Heart left ventricle (tissue), 16 donors: ENCODE results near the gene HS3ST2. TPM values are rescaled to one million over a fixed set of nuclear protein-coding genes. Genes with fewer than 3 reads are reported as not detected.

Experiments
- ATAC-seq, 4 donors: fragments of 200-7000 bp; cut with Tn5 transposase; one replicate each; pipeline ENCODE4 v1.9.1; 2020 to 2022; ENCODE audit warnings: moderate library complexity in 4 of 4, mild to moderate bottlenecking in 3 of 4, moderate number of reproducible peaks in 1 of 4
- DNase-seq, 5 donors: peaks; one replicate each; pipeline ENCODE4 v3.0.0-alpha.2; 2020
- H3K27ac ChIP-seq, 12 donors: fragments of 200-600 bp; sonication (generic) in 4 of 12; one replicate each; pipeline versions ENCODE4 v1.5.0 to v1.8.0; 2016 to 2022; ENCODE audit warnings: mild to moderate bottlenecking in 2 of 12
- H3K27me3 ChIP-seq, 9 donors: fragments of 200-600 bp; sonication (generic) in 2 of 9; one replicate each; pipeline versions ENCODE4 v1.5.1 to v1.8.0; 2016 to 2022; ENCODE audit warnings: mild to moderate bottlenecking in 3 of 9
- H3K36me3 ChIP-seq, 9 donors: fragments of 200-600 bp; sonication (generic) in 2 of 9; one replicate each; pipeline versions ENCODE4 v1.5.0 to v1.8.0; 2018 to 2022; ENCODE audit warnings: mild to moderate bottlenecking in 2 of 9
- H3K4me1 ChIP-seq, 12 donors: fragments of 200-600 bp; sonication (generic) in 4 of 12; one replicate each; pipeline versions ENCODE4 v1.5.0 to v1.8.0; 2016 to 2022; ENCODE audit warnings: mild to moderate bottlenecking in 3 of 12
- H3K4me3 ChIP-seq, 12 donors: fragments of 200-600 bp; sonication (generic) in 4 of 12; one replicate each; pipeline versions ENCODE4 v1.5.0 to v1.8.0; 2017 to 2022; ENCODE audit warnings: mild to moderate bottlenecking in 9 of 12, moderate library complexity in 4 of 12
- H3K9me3 ChIP-seq, 12 donors: fragments of 200-600 bp; sonication (generic) in 4 of 12; one replicate each; pipeline versions ENCODE4 v1.5.0 to v1.8.0; 2016 to 2022; ENCODE audit warnings: mild to moderate bottlenecking in 1 of 12
- CTCF ChIP-seq, 12 donors: fragments of 200-600 bp; sonication (generic) in 4 of 12; IDR thresholded peaks; one replicate each; pipeline versions ENCODE4 v1.5.0 to v1.8.0; 2018 to 2022; ENCODE audit warnings: antibody characterized with exemption in 12 of 12, mild to moderate bottlenecking in 5 of 12
- POLR2A ChIP-seq, 2 donors: fragments of 450-650 bp; IDR thresholded peaks; one replicate each; pipeline ENCODE4 v1.6.1; 2017; ENCODE audit warnings: antibody characterized with exemption in 2 of 2, mild to moderate bottlenecking in 2 of 2, moderate library complexity in 2 of 2
- WGBS, 4 donors: extraction: QIAGEN DNeasy Blood & Tissue Kit in 2 of 4; methylation state at CpG; one replicate each; pipeline versions ENCODE4 v1.1.5 to v1.1.7; 2013 to 2018; 5-methylcytosine and 5-hydroxymethylcytosine counted together
- intact Hi-C, 10 donors: fragments of 100-400 bp; cut with DNase I; formaldehyde crosslinking; loops; one replicate each; pipeline versions ENCODE4 v1.11.1 to v1.14.2; 2022
- polyA plus RNA-seq, 2 donors: library from polyadenylated mRNA; stranded (reverse); fragments of 200-250 nt; gene quantifications; one replicate each; pipeline ENCODE4 v1.2.3, GENCODE V29; 2013
- total RNA-seq, 9 donors: library from RNA; depleted of rRNA in 2 of 9; stranded (reverse); fragments of >200 nt in 2 of 9; fragmentation: NEBNext Ultra II Directional in 3 of 9; extraction: Animal tissue kit (Norgen Biotek cat#: 25700) in 3 of 9; gene quantifications; one replicate each; pipeline versions ENCODE4 v1.1.0 to v1.2.4, GENCODE V29; 2016 to 2023
- donor health status: ischemic (EF 13 %, LVEDD 7.1; RV severe dilation, severe dysfunction).
- donor health status: healthy with polysubstance abuse.
- donor health status: DM: no; HTN: yes; CAD: no.
- donor health status: DM: no; HTN: no; CAD: no.
- donor health status: ischemic (EF 25% LVEDD 6.9; RV normal size, moderate dysfunction).
- donor health status: ischemic (EF 25% LVEDD 5.7; RV mildly dilated, moderate dysfunction).
- donor health status: healthy.
- donor health status: DM: yes; HTN: yes; CAD: no.
- donor health status: ischemic (EF 35%, LVEDD 5.7; RV mildly dilated, moderate dysfunction).
- donor health status: nonischemic (EF 11% LVEDD 7.7; RV severe dilation, severe dysfunction).
- donor health status: DM: yes; HTN: yes; CAD: no.
- donor health status: PGD.
- donor health status: ischemic (EF 29% LVEDD 5.4; RV normal size, mild dysfunction).
- donor health status: nonischemic (EF 23%, LVEDD 6.1; RV moderate dilation, normal function).

Gene HS3ST2
- total and polyA plus RNA-seq, 11 donors: 0.08 to 4.3 (median 0.20) TPM

GRCh38 chr16:22848451-22848850, 34.5 kb downstream of the HS3ST2 start:
- intact Hi-C loops: no loop called here
- peaks cover 0 to 10% (median 0%) of the 10 kb centered on the region in 9 donors for H3K27me3 ChIP-seq
- no peaks in the 10 kb centered on the region for H3K9me3 ChIP-seq
- TF ChIP-seq POLR2A (IDR thresholded peaks at IDR 0.05): no peak
- TF ChIP-seq CTCF (IDR thresholded peaks at IDR 0.05): no peak
- H3K27ac ChIP-seq: no peak overlapping the region
- H3K4me1 ChIP-seq: no peaks in the 10 kb centered on the region
- 35 to 41% (median 35%) methylated on average over 4 of the region's 4 CpGs for WGBS, 4 donors
- H3K4me3 ChIP-seq: no peak overlapping the region
- DNase-seq: no peak
- ATAC-seq: no peak
- H3K36me3 ChIP-seq: no peaks in the 10 kb centered on the region

GRCh38 chr16:22849517-22849916, 35.6 kb downstream of the HS3ST2 start:
- peaks cover 0 to 8% (median 0%) of the 10 kb centered on the region in 9 donors for H3K27me3 ChIP-seq
- DNase-seq (no peak), ATAC-seq (no peak)
- TF ChIP-seq CTCF (IDR thresholded peaks at IDR 0.05) (no peak), POLR2A (IDR thresholded peaks at IDR 0.05) (no peak)
- no peaks in the 10 kb centered on the region for H3K4me1 ChIP-seq
- no peaks in the 10 kb centered on the region for H3K9me3 ChIP-seq
- intact Hi-C loops: no loop called here
- WGBS, 4 donors: 88 to 91% (median 90%) methylated on average over 2 of the region's 2 CpGs
- no peak overlapping the region for H3K4me3 ChIP-seq
- H3K36me3 ChIP-seq: no peaks in the 10 kb centered on the region
- no peak overlapping the region for H3K27ac ChIP-seq

GRCh38 chr16:22855231-22855630, 41.3 kb downstream of the HS3ST2 start:
- TF ChIP-seq POLR2A (IDR thresholded peaks at IDR 0.05) (no peak), CTCF (IDR thresholded peaks at IDR 0.05) (no peak)
- ATAC-seq: no peak
- Histone ChIP-seq H3K4me3 (no peak overlapping the region), H3K36me3 (no peaks in the 10 kb centered on the region), H3K4me1 (no peaks in the 10 kb centered on the region), H3K27ac (no peak overlapping the region), H3K9me3 (no peaks in the 10 kb centered on the region), H3K27me3 (peaks cover 0 to 6% (median 0%) of the 10 kb centered on the region in 9 donors)
- WGBS, 4 donors: 58 to 67% (median 62%) methylated on average over 2 of the region's 2 CpGs
- intact Hi-C loops: no loop called here
- DNase-seq: no peak

- ATAC-seq (no peak), DNase-seq (no peak)
- Histone ChIP-seq H3K4me3 (no peak overlapping the region), H3K4me1 (no peaks in the 10 kb centered on the region), H3K36me3 (no peaks in the 10 kb centered on the region), H3K27me3 (peaks cover 0 to 6% (median 0%) of the 10 kb centered on the region in 9 donors), H3K9me3 (no peaks in the 10 kb centered on the region), H3K27ac (no peak overlapping the region)
- WGBS, 4 donors: 61 to 73% (median 65%) methylated on average over 12 of the region's 12 CpGs
- TF ChIP-seq POLR2A (IDR thresholded peaks at IDR 0.05) (no peak), CTCF (IDR thresholded peaks at IDR 0.05) (no peak)
- intact Hi-C loops: no loop called here
Measured at GRCh38 chr16:22857296-22858025, 43.5 kb downstream of the HS3ST2 start.
